T-helper 22 cell (primary cell): Measurements from ENCODE around the gene INPP5D.
"Not testable (repeated sequence)": the region's sequence is repeated elsewhere in the genome, so short reads cannot be mapped to it uniquely, and the experiment has no call there.

Experiments used
- DNase-seq: peaks from one replicate; pipeline ENCODE4 v3.0.0-alpha.2; 2020; ENCODE audit warnings: low read depth

Gene INPP5D

DNA sequence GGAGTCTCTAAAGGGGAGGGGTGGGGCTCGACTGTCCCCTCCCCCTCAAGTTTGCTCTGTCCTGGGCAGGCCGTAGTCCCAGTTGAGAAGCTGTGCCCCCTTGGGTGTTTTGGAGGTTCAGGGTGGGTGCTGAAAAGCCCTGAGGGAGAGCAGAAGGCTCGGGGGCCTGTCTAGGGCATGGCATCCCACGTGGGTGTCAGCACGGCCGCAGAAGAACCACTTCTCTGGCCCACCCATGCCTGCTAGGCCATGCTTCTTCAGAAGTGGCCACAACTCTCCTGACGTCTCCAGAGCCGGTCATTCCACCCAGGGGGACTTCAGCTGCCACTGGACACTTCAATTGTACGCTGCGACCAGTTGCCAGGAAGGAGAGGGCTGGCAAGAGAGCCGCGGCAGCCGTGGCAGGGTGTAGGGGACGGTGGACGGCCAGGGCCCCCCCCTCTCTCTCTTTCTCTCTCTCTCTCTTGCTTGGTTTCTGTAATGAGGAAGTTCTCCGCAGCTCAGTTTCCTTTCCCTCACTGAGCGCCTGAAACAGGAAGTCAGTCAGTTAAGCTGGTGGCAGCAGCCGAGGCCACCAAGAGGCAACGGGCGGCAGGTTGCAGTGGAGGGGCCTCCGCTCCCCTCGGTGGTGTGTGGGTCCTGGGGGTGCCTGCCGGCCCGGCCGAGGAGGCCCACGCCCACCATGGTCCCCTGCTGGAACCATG, at the start of gene INPP5D:
INPP5D (plus strand) TSS at position 546 of the 704 bp plus-strand sequence; CDS start at position 683, 137 bp downstream.
- peak; percentile 65 for DNase-seq

DNA sequence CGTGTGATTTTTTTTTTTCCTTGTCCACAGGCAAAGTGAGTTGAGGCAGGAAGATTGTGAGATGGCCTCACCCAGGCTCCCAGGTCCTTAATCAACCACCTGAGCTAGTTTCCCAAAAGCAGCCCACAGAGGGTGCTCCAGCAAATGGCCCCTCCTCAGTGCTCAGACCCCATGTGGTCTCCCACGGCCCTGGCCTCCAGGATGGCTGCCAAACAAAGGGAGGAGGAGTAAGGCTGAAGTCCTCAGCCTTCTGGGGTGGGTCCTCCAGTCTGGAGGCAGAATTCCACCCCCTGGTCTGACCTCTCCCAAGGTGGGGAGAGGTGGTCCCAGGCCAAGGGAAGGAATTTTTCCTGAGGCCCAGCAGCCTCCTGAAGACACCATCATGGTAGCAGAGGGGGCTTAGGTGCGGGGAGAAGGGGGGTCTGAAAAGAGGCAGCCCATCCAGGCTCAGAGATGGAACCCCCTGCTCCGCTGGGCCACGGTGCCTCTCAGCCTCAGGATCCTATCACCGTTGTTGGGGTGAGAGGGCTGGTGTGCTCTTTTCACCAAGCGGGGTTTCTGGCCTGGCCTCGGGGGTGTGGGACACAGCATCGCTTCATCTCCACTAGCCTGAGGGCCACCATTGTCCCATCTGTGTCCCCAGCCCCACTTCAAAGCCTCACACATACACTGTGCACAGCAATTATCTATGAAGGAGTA, 49.4 kb upstream of the INPP5D start:
- no peak for DNase-seq

- no peak for DNase-seq
Measured at GRCh38 chr2:233011268-233011650, 48.9 kb upstream of the INPP5D start.

DNA sequence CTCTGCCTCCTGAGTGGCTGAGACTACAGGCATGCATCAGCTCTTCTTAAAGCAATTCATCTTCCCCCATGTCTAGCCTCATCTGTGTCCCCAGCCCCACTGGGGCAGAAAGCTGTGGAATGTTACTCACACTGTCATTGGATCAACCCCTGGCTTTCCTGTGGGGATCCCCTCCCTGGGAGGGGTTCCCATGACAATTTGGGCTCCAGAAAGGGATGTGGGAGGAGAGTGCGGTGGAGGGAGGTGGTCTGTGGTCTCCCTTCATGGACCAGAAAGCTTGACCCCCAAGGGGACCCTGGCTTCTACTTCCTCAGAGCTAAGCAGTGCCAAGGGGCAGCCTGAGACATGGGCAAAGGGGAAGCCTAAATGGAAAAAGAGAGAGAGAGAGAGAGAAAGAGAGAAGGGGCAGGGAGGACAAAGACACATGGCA, 48.4 kb upstream of the INPP5D start:
- no peak for DNase-seq

DNA sequence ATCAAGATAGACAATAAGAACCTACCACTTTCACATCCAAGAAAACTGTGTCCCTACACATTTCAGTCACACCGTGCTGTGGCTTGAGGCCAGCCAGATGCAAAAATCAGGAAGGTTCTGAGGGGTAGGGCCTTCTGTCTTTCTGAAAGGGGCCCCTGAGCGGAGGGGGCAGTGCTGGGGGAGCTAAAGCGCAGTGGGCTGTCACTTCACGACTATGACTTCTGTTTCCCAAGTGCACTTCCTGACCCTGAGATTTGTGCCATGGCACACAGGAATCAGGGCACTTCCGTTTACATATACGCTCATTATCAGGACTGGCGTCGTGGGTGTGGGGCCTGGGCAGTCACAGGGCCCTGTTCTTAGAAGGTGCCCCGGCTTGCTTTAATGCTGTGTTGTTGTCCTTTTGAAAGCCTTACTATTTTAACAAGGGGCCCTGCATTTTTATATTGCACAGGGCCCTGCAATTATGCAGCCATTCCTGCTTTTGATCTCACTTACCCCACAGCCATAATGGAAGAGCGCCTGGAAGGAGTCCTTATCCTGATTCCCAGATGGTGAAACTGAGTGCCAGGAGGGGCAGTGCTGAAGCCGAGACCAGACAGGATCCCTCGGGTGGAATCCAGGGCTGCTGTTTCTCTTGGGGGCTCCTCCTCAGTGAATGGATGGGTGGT, 47.7 kb upstream of the INPP5D start:
- DNase-seq = no peak

DNA sequence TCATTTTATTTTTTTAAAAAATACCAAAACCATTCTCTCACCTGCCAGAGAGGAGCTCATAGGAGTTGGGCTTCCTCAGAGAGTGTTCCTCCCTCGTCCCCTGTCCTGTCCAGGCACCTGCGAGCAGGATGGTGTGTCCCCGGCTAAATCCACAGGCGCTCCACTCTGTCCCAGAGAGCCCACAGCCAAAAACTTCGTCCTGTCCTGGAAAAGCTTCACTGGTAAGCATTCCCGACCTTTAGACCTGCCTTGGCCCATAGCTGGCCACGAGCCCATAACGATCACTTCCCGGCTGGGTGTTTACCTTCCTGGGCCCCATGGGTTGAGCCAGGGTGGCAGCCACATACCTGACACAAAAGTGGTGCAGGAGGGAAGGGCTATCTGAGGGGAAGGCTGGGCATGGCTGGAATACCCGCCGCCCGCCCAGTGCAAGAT, 47.1 kb upstream of the INPP5D start, which contains the start of gene NGEF:
NGEF (minus strand) TSS at position 230 of the 435 bp plus-strand sequence. CDS start 38,366 bp downstream, outside the sequence.
- no peak for DNase-seq

GRCh38 chr2:233013650-233014049, 46.5 kb upstream of the INPP5D start:
- no peak for DNase-seq

- no peak for DNase-seq
Measured at GRCh38 chr2:233015019-233015645, 45.0 kb upstream of the INPP5D start.

GRCh38 chr2:233017947-233018346, 42.2 kb upstream of the INPP5D start:
- DNase-seq = no peak

DNA sequence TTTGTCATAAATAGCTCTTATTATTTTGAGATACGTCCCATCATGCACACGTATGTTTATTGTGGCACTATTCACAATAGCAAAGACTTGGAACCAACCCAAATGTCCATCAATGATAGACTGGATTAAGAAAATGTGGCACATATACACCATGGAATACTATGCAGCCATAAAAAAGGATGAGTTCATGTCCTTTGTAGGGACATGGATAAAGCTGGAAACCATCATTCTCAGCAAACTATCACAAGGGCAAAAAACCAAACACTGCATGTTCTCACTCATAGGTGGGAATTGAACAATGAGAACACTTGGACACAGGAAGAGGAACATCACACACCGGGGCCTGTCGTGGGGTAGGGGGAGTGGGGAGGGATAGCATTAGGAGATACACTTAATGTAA, 40.5 kb upstream of the INPP5D start:
- not testable (repeated sequence) for DNase-seq

- DNase-seq = no peak
Measured at GRCh38 chr2:233020454-233020853, 39.7 kb upstream of the INPP5D start.

DNA sequence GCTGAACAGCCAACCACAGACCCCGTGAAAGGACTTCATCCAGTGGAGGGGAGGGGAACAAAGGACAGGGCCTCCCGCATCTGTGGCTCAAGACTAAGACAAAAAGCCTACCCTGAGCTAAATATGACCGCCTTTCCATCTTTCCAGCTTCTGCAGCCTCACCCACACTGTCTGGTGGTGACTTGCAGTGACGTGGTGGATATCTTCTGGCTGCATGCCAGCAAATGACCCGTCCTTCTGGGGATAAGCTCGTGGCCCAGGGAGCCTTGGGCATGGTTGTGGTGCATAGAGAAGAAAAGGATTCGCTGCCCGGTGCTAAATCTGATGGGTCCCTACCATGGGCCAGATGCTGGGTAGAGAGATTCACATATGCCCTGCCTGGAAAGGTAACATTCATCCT, 38.4 kb upstream of the INPP5D start:
- DNase-seq = no peak

DNA sequence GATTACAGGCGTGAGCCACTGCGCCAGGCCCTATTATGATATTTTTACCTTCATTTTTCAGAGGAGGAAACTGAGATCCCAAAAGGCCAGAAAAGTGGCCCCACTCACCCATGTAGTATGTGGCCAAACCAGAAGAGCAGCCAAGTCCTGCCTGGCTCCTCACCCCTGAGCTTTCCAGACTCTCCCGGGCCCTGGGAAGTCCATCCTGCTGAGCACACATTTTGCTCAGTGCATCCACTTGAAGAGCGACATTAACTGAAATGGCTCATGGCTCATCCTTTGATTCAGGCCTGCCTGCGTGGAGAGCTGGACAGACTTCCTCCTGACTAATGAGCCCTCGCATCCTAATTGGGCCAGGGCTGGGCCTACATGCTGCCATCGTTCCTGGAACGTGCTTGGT, 37.6 kb upstream of the INPP5D start:
- DNase-seq = no peak

DNA sequence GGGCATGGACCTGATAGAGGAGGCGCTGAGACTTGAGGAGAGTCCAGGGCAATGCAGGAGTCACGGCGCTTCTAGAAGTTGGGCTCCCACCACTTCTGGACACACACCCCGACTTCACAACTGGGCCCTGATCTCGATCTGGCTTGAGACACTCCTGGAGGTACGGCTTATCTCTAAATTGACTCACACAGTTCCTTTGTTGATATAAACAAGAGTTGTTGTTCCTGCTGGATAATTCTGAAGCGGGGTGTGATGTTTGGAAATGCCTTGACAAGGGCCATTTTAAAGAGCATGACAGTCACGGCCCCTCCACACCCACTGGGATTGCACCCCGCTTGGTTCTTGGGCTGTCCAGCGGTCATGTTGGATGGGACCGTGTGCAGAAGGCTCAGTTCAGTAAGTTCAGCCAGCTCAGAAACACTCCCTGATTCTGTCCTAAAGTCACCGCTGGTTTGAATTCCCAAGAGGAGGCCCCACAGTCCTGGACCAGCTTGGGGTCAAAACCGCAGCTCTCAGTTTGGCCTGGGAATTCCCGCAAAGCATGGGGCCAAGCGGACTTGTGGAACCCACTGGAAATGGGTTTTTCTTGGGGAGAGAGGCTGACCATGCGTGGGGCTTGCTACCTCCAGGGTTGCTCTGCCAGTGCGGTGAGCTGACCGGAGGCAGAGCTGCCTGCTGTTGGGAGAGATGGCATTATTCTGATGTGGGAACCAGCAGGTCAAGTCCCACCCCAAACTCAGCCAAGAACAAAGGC, 37.0 kb upstream of the INPP5D start:
- no peak for DNase-seq

DNA sequence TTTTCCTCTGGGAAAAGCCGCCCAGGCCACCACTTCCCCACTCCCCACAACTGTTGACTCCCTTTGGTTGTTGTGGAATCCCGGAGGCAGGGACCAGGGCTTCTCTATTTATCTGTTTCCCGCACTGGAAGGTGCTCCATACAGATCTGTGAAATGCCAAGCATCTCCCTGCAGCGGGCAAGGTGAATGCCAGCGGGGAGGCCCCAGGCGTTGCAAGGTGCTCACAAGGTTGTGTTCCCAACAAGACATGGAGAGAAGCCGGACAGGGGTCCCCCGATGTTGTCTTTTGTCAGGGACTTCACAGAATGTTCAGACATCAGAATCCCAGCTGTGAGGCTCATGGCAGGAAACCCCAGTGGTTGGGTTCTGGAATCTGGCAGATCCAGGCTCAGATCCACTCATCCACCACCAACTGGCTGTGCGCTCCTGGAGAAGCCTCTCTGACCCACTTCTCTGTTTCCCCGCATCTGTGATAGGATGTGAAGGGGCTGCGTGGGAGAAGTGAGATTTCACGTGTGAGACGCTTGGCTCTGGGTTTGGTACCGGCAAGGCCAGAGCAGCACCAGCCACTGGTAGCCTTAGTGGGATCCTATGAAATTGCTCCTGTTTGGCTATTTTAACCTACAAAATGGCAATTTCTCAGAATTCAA, 36.3 kb upstream of the INPP5D start:
- no peak for DNase-seq

DNA sequence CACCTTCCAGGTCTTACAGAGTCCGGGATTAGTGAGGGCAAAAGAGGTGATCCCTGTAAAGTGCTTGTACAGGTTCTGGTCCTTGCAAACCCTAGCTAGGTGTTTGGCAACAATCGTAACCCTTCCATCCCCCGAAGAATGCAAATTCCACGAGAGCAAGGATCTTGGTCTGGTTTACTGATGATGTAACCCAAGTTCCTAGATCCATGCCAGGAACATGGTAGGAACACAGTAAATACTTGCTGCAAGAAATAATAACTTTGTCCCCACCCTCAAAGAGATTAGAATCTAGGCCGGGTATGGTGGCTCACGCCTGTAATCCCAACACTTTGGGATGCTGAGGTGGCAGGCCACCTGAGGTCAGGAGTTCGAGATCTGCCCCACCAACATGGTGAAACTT, 34.4 kb upstream of the INPP5D start:
- DNase-seq = no peak

- DNase-seq = no peak
Measured at GRCh38 chr2:233026198-233026813, 33.8 kb upstream of the INPP5D start.

- DNase-seq = no peak
Measured at GRCh38 chr2:233029321-233029720, 30.8 kb upstream of the INPP5D start.

DNA sequence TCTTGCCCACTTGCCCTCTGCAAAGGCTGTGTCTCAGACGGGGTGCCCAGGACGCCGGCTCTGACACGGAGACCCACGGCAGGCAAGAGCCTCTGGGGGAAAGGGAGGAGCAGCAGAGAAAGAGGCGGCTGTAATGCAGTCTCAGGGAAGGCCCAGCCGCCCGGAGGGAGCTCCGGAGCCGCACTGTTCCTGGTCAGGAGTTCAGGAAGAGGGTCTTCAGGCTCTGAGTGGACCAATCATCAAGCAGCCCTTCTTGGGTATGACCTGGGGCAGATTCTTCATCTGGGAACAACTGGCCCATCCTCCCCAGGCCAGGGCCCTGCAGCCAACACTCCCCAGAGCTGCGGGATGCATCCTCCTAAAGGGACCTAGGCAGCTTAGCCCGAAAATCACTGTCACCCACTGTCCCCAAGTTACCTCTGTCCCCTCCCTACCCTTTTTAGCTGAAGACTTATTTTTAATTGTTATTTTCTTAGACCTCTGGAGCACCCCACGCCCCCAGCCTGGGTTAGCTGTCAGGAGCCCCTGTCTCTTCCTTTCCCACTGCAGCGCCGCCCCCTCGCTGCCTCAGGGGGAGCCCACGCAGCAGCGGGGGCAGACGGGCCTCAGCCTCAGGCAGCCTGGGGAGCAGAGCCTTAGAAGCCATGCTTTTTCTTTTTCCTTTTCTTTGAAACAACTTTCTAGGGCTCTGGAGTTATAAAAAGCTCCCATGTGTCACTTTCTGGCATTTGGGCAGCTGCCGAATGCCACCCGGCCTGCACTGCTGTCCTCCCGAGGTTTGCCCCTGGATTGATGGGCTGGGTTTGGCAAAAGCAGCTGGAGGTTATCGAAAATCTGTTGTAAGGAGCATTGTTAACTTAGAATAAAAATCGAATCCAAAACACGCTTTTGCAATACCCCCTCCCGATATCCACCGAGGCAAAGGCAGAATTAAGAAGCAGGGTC, 28.3 kb upstream of the INPP5D start:
- no peak for DNase-seq
